T follicular helper cell (primary cell): ENCODE data around the gene MRPS18A.

ENCODE experiments used
- DNase-seq: peaks from one replicate; pipeline ENCODE4 v3.0.0-alpha.2; 2020; ENCODE audit warnings: low read depth

The MRPS18A gene

GRCh38 chr6:43698584-43699349, 11.2 kb upstream of the MRPS18A start:
- no peak for DNase-seq

DNA sequence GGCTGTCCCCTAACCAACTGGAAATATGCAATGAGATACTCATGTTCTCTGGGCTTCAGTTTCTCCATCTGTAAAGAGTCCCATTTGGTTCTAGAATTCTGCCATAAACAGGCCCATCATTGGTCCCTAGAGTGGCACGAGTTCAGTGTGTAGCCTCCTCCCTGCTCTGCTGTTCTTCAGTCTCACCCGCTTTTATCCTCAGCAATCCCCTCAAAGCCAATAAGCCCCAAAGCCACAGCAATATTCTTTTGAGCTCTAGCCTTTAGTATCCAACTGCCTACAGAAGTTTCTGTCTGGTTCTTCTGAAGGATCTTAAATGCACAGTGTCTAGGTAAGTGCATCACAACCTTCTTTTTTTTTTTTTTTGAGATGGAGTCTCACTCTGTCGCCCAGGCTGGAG, 9.8 kb upstream of the MRPS18A start:
- DNase-seq, result no peak

GRCh38 chr6:43695967-43696291, 8.3 kb upstream of the MRPS18A start:
- DNase-seq, result no peak

GRCh38 chr6:43695215-43695966, 7.8 kb upstream of the MRPS18A start:
- DNase-seq, result no peak

DNA sequence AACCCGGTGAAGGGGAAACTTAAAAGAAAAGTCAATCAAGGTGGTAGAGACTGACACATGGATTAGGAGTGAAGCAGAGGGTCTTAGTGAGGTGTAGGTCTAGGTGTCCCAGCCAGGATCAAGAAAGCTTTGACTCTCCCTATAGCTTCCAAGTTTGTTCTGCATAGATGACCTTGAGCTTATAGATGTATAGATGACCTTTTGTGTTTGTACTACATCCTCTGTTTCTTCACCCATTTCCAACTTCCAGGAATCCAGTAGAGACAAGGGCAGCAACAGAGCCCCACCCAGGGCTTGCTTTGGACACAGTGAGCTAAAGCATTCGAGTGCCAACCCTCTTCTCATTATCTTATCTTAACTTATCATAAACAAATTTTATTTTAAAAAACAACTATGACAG, 1.8 kb upstream of the MRPS18A start:
- no peak for DNase-seq

DNA sequence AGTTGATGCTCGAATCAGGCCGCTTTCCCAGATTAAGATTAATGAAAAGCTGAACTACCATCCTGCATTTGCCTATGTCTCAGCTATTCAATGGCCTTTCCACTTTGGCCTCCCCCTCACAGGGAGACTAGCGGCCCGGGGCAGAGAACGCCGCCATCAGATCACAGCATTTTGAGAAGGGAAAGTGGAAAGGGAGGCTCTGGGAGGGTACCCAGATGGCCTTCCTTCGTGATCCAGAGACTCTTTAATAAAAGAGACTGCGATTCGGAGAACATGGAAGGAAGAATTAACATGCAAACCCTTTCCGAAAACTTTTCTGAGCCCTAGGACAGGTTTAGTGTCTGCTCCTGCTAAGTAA, 533 bp downstream of the MRPS18A start:
- DNase-seq, result no peak

DNA sequence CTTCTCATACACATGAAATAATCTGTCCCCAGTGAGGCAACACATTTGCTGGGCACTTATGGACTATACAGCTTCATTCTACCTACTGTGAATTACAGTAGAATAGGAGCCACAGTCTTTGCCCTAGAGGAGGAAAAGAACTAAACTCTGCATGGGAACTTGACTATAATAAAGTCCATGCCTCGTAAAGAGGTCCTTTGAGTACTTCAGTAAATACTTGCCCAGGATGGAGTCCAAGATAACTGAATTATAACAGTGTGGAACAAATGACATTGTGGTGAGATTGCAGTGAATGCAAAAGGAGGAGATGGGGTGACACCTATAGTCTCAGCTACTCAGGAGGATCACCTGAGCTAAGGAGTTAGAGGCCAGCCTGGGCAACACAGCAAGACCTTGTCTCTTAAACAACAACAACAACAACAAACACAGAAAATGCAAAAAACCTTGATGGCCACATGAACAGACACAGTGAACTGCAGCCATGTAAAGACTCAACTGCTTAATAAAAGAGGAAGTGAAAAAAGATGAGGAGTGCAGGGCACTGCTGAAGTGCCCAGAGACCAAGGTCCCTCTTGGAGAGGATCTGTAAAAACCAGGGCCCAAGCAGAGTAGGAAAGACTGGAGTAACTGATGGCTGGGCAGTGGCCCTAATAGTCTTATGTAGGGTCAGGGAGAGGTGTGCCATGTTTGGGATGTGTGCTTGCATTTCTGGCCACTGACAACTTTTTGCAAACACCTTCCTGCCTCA, 3.7 kb downstream of the MRPS18A start:
- no peak for DNase-seq

- DNase-seq, result no peak
Observed at GRCh38 chr6:43682724-43683429, 4.7 kb downstream of the MRPS18A start.

- no peak for DNase-seq
Observed at GRCh38 chr6:43681303-43681702, 6.3 kb downstream of the MRPS18A start.

DNA sequence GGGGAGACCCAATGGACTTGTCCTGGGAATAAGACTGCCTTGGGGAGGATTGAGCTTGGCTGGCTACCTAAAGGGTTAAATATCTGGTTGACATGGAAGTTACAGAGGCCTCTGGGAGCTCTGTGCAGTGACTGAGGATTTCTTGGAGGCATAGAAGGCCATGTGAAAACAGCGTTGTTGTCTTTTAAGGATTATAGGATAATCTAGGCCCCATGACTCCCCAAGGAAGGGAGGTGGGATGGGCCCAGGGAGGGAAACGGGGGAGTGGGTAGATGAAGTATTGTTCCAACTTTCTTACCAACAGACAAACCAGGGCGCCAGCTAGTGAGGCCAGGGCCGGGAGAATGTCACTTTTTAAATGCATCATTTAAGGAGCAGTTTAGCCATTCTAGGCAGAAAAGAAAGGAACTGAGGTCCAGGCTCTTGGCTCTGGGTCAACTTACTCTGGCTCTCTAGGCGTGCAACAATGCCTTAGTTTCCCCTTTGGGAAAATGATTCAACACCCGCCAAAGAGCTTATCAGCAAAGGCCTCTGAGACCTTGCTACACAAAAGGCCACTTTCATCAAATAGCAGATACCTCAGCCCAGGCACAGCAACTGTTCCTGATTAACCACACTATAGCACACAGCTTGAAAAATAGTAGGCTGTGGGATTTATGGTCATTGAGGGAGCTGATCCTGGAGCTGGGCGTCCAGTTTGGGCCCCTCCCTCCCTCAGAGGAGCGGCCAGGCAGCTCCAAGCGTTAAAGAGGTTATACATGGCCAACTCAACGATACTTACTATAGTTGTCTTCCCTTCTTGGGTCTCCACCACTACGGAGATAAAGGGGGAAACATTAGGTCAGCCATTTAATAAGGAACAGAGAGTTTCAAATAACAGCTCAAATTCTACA, 7.0 kb downstream of the MRPS18A start:
- DNase-seq, result no peak

DNA sequence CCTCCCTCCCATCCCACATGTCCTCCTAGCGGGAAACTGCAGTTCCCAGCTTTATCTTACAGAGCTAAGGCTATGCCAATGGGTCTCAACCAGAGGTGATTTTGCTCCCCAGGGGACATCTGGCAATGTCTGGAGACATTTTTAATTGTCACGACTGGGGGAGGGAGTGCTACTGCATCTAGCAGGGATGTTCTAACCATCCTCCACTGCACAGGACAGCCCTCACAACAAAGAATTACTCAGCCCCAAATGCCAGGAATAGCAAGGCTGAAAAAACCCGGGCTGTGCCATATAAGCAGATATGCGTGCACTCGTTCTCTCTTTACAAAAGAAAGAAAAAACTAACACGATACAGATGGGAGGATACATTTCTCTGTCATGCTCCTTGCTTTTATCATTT, 8.5 kb downstream of the MRPS18A start:
- no peak for DNase-seq

GRCh38 chr6:43678341-43678740, 9.2 kb downstream of the MRPS18A start:
- DNase-seq, result no peak

DNA sequence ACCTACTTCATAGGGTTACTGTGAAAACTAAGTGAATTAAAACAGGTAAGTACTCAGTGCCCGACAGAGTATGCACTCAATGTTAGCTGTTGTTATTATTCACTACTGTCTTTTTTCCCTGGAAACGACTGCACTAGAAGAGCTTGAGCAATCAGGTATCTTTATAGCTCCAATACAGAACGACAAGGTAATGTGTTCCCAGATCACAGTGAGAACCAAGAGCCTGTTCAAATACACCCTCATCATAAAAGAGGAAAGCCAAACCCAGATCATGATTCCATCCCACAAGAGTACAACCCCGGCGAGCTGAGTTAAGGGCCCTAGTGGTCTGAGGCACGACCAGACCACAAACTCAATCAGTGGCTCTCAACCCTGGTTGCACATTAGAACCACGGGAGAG, 9.8 kb downstream of the MRPS18A start:
- no peak for DNase-seq

- no peak for DNase-seq
Observed at GRCh38 chr6:43676962-43677606, 10.5 kb downstream of the MRPS18A start.

DNA sequence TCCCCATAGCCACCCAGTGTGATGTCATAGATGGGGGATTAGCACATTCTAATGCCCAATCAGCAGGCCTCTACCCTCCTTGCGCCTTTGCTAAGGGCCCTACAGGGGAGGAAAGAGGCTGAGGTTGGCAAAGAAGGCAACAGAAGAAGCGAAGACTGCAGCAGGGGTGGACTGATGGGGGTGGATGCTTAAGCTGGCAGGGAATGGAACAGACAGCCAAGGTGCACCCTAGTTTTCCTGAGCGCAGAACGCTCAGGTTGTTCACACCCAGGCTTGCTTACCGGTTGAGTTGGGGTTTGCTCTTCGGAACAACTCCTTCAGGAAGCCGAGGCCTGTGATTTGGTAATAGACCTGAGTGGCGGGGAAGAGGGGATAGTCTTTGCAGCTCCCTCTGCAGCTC, 12.7 kb downstream of the MRPS18A start:
- DNase-seq, result no peak

GRCh38 chr6:43674291-43674690, 13.3 kb downstream of the MRPS18A start:
- no peak for DNase-seq

GRCh38 chr6:43673444-43674084, 14.0 kb downstream of the MRPS18A start:
- no peak for DNase-seq

DNA sequence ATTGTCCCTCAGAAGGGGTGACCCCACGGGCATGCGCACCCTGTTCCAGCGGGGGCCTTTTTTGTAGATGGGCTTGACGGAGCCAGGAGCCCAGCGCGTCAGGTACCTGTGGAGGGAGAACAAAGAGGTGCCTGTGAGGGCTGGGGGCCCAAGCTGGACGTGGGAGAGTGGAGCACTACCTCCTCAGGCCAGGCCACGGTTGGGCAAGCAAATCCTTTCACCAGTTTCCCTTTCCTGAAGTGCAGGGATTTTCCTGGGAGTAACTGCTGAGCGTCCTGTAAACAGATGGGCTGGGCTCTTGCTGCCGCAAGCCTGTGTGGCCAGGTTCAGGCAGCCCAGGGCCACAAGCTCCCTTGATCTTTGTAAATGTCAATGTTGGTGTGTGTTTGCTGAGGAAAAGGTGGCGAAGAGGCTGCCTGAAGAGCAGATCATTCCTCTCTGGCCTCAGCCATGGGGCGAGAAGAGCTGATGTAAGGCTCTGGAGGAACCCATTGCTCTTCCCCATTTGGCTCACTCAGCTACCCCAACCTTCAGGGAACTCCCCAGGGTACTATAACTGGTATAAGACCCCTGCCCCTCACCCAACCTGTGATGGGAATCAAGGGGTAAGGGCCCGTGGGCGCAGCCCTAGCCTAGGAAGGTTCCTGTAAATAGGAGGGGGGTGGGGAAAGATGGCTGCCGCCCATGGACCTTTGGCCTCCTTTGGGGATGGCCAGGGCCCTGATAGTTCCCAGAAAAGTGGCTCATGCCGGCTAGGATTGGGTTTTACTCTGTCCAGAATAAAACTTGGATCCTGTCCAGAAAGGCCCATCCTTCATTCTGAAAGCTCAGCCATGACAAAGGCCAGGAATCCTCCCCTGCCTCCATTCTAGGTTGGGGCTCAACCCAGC, 15.5 kb downstream of the MRPS18A start:
- DNase-seq, result no peak
